NB4 (cell line): ENCODE results near the gene UNC5A.

Experiments used
- TF ChIP-seq, protein P1 (sequence below): IDR thresholded peaks from 2 replicates; pipeline ENCODE4 v1.6.1; 2011; ENCODE audit warnings: low read depth, low read length
- TF ChIP-seq, protein P2 (sequence below): IDR thresholded peaks from one replicate; pipeline ENCODE4 v1.5.1; 2012; ENCODE audit warnings: low read depth, low read length

DNA sequence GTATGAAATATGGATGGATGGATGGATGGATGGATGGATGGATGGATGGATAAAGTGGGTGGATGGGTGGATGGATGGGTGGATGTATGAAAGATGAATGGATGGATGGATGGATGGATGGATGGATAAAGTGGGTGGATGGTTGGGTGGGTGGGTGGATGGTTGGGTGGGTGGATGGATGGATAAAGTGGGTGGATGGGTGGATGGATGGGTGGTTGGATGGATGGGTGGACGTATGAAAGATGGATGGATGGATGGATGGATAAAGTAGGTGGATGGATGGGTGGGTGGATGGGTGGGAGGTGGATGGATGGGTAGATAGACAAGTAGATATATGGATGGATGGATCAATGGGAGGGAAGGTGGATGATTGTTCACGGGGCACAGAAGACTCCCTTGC, 19.0 kb downstream of the UNC5A start:
- TF ChIP-seq, protein P1, sequence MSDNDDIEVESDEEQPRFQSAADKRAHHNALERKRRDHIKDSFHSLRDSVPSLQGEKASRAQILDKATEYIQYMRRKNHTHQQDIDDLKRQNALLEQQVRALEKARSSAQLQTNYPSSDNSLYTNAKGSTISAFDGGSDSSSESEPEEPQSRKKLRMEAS = no peak
- TF ChIP-seq, protein P2, sequence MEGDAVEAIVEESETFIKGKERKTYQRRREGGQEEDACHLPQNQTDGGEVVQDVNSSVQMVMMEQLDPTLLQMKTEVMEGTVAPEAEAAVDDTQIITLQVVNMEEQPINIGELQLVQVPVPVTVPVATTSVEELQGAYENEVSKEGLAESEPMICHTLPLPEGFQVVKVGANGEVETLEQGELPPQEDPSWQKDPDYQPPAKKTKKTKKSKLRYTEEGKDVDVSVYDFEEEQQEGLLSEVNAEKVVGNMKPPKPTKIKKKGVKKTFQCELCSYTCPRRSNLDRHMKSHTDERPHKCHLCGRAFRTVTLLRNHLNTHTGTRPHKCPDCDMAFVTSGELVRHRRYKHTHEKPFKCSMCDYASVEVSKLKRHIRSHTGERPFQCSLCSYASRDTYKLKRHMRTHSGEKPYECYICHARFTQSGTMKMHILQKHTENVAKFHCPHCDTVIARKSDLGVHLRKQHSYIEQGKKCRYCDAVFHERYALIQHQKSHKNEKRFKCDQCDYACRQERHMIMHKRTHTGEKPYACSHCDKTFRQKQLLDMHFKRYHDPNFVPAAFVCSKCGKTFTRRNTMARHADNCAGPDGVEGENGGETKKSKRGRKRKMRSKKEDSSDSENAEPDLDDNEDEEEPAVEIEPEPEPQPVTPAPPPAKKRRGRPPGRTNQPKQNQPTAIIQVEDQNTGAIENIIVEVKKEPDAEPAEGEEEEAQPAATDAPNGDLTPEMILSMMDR = no peak
